ENCODE data around the gene TSPAN12.

DNA sequence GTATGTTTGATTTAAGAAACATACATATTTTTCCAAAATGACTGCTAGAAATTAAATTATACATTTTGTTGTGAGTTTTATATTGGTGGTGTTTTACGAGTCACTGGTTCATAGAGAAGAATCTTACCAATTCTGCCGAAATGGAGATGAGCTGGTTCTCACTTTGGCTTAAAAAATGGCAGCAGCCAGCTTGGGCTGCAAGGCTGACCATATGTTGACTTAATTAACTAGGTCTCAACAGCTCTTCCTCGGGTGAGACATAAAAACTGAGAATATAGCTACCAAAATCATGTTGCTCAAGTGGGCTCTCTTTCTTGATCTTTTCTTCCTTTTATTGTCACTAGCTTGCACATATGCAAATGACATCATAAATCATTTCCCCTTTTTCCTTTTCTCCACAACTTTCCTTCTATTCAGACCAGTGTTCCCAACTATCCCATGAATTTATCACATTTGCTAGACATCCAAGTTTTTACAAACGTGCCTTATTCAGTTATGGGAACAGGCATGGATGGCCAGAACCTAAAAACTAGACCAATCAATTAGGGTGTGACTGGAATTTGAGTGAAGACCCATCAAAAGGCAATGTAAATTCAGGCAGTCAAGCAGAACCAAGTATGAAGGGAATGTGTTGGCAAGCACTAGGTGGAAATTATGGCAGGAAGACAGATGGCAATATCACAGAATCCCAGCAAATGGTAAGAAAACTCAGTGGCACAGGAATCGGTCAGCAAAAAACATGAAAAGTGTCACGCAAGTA lies 6.4 kb upstream of the TSPAN12 start:
- TF ChIP-seq, protein P1, sequence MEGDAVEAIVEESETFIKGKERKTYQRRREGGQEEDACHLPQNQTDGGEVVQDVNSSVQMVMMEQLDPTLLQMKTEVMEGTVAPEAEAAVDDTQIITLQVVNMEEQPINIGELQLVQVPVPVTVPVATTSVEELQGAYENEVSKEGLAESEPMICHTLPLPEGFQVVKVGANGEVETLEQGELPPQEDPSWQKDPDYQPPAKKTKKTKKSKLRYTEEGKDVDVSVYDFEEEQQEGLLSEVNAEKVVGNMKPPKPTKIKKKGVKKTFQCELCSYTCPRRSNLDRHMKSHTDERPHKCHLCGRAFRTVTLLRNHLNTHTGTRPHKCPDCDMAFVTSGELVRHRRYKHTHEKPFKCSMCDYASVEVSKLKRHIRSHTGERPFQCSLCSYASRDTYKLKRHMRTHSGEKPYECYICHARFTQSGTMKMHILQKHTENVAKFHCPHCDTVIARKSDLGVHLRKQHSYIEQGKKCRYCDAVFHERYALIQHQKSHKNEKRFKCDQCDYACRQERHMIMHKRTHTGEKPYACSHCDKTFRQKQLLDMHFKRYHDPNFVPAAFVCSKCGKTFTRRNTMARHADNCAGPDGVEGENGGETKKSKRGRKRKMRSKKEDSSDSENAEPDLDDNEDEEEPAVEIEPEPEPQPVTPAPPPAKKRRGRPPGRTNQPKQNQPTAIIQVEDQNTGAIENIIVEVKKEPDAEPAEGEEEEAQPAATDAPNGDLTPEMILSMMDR (IDR thresholded peaks at IDR 0.05): no peak
- TF ChIP-seq POLR2A (IDR thresholded peaks at IDR 0.05): no peak

Data from adrenal gland (tissue), 5 donors.